ENCODE data around the gene TMEM181. TPM values are rescaled to one million over a fixed set of nuclear protein-coding genes. Genes with fewer than 3 reads are reported as not detected.

Gene TMEM181
- total and polyA plus RNA-seq, 2 of the 13 experiments (the other 11 are each of a cell fraction or from before 2014, with no cell fraction given): 59.1 to 108 TPM

DNA sequence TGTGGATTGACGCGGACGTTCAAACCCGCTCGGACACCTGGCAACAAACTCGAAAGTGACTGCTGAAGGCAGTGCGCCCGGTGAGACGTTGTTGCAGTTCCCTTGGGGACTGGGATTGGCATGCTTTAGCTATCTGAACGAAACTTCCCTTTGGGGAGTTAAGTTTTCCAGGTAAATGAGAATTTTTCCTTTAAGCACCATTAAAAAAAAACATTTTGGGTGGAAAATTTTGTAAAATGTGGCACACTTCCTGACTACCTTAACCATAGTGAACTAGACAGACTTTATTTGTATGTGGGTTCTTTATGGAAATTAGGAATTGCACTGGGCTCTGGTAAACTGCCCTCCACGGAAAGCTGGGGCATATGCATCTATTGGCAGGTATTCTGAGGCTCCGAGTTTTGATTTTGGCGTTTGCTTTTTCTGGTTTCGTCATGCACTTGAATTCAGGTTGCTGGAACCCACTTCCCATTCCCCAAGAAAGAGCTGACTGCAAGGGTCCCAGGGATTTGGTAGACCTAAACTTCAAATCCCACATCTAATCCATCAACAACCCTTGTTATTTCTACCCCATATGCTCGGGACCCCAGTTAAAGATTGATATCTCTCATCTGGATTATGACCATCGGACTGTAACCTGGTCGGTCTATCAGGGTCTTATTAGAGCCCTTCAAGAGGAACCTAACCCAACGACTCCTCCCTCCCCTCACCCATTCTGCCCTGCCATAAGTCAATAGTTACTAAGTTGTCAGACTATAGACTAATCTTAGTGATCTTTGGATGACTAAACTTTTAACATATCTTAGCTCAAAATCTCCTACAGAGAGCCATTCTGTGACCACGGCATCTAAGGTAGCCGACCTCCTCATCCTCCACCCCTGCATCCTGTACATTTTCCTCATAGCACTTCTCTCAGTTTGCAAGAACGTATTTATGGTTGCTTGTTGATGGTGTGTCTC, 85.5 kb downstream of the TMEM181 start (continued):
- TF ChIP-seq, protein P1, sequence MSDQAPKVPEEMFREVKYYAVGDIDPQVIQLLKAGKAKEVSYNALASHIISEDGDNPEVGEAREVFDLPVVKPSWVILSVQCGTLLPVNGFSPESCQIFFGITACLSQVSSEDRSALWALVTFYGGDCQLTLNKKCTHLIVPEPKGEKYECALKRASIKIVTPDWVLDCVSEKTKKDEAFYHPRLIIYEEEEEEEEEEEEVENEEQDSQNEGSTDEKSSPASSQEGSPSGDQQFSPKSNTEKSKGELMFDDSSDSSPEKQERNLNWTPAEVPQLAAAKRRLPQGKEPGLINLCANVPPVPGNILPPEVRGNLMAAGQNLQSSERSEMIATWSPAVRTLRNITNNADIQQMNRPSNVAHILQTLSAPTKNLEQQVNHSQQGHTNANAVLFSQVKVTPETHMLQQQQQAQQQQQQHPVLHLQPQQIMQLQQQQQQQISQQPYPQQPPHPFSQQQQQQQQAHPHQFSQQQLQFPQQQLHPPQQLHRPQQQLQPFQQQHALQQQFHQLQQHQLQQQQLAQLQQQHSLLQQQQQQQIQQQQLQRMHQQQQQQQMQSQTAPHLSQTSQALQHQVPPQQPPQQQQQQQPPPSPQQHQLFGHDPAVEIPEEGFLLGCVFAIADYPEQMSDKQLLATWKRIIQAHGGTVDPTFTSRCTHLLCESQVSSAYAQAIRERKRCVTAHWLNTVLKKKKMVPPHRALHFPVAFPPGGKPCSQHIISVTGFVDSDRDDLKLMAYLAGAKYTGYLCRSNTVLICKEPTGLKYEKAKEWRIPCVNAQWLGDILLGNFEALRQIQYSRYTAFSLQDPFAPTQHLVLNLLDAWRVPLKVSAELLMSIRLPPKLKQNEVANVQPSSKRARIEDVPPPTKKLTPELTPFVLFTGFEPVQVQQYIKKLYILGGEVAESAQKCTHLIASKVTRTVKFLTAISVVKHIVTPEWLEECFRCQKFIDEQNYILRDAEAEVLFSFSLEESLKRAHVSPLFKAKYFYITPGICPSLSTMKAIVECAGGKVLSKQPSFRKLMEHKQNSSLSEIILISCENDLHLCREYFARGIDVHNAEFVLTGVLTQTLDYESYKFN (CRISPR knock-in tag; conservative IDR thresholded peaks at IDR 0.05): no peak
- TF ChIP-seq JUND (CRISPR knock-in tag; IDR thresholded peaks at IDR 0.05): no peak
- TF ChIP-seq TARDBP (CRISPR knock-in tag; IDR thresholded peaks at IDR 0.05): 0 out of 2 replicates have a peak, but pooled peaks have one; percentile 3
- no peak for TF ChIP-seq KLF16 (CRISPR knock-in tag; IDR thresholded peaks at IDR 0.05)
- TF ChIP-seq ZFP82 (CRISPR knock-in tag; IDR thresholded peaks at IDR 0.05; ENCODE audit: borderline replicate concordance): no peak
- no peak for TF ChIP-seq FOXO1 (CRISPR knock-in tag; IDR thresholded peaks at IDR 0.05)
- no peak for TF ChIP-seq MAF1 (CRISPR knock-in tag; IDR thresholded peaks at IDR 0.05; ENCODE audit: borderline replicate concordance)
- TF ChIP-seq, protein P2, sequence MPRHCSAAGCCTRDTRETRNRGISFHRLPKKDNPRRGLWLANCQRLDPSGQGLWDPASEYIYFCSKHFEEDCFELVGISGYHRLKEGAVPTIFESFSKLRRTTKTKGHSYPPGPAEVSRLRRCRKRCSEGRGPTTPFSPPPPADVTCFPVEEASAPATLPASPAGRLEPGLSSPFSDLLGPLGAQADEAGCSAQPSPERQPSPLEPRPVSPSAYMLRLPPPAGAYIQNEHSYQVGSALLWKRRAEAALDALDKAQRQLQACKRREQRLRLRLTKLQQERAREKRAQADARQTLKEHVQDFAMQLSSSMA (CRISPR knock-in tag; IDR thresholded peaks at IDR 0.05): 0 out of 2 replicates have a peak, but pooled peaks have one; percentile 4
- no peak for TF ChIP-seq NBN (conservative IDR thresholded peaks at IDR 0.05)
- no peak for TF ChIP-seq KDM4B (CRISPR knock-in tag; IDR thresholded peaks at IDR 0.05)
- TF ChIP-seq, protein P3, sequence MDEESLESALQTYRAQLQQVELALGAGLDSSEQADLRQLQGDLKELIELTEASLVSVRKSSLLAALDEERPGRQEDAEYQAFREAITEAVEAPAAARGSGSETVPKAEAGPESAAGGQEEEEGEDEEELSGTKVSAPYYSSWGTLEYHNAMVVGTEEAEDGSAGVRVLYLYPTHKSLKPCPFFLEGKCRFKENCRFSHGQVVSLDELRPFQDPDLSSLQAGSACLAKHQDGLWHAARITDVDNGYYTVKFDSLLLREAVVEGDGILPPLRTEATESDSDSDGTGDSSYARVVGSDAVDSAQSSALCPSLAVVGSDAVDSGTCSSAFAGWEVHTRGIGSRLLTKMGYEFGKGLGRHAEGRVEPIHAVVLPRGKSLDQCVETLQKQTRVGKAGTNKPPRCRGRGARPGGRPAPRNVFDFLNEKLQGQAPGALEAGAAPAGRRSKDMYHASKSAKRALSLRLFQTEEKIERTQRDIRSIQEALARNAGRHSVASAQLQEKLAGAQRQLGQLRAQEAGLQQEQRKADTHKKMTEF (CRISPR knock-in tag; IDR thresholded peaks at IDR 0.05): no peak
- no peak for TF ChIP-seq ZNF382 (CRISPR knock-in tag; IDR thresholded peaks at IDR 0.05; ENCODE audit: borderline replicate concordance)
- no peak for TF ChIP-seq ZNF331 (CRISPR knock-in tag; IDR thresholded peaks at IDR 0.05)
- TF ChIP-seq, protein P4, sequence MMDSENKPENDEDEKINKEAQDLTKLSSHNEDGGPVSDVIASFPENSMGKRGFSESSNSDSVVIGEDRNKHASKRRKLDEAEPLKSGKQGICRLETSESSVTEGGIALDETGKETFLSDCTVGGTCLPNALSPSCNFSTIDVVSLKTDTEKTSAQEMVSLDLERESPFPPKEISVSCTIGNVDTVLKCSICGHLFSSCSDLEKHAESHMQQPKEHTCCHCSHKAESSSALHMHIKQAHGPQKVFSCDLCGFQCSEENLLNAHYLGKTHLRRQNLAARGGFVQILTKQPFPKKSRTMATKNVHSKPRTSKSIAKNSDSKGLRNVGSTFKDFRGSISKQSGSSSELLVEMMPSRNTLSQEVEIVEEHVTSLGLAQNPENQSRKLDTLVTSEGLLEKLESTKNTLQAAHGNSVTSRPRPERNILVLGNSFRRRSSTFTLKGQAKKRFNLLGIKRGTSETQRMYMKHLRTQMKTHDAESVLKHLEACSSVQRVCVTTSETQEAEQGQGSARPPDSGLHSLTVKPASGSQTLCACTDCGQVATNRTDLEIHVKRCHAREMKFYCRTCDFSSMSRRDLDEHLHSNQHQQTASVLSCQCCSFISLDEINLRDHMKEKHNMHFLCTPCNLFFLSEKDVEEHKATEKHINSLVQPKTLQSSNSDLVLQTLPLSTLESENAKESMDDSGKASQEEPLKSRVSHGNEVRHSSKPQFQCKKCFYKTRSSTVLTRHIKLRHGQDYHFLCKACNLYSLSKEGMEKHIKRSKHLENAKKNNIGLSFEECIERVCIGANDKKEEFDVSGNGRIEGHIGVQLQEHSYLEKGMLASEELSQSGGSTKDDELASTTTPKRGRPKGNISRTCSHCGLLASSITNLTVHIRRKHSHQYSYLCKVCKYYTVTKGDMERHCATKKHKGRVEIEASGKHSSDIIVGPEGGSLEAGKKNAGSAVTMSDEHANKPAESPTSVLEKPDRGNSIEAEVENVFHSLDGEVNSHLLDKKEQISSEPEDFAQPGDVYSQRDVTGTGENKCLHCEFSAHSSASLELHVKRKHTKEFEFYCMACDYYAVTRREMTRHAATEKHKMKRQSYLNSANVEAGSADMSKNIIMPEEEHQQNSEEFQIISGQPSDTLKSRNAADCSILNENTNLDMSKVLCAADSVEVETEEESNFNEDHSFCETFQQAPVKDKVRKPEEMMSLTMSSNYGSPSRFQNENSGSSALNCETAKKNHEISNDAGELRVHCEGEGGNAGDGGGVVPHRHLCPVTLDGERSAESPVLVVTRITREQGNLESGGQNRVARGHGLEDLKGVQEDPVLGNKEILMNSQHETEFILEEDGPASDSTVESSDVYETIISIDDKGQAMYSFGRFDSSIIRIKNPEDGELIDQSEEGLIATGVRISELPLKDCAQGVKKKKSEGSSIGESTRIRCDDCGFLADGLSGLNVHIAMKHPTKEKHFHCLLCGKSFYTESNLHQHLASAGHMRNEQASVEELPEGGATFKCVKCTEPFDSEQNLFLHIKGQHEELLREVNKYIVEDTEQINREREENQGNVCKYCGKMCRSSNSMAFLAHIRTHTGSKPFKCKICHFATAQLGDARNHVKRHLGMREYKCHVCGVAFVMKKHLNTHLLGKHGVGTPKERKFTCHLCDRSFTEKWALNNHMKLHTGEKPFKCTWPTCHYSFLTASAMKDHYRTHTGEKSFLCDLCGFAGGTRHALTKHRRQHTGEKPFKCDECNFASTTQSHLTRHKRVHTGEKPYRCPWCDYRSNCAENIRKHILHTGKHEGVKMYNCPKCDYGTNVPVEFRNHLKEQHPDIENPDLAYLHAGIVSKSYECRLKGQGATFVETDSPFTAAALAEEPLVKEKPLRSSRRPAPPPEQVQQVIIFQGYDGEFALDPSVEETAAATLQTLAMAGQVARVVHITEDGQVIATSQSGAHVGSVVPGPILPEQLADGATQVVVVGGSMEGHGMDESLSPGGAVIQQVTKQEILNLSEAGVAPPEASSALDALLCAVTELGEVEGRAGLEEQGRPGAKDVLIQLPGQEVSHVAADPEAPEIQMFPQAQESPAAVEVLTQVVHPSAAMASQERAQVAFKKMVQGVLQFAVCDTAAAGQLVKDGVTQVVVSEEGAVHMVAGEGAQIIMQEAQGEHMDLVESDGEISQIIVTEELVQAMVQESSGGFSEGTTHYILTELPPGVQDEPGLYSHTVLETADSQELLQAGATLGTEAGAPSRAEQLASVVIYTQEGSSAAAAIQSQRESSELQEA (CRISPR knock-in tag; IDR thresholded peaks at IDR 0.05; ENCODE audit: not compliant biosample characterization): no peak

Measured in HepG2 (cell line).